Fibroblast of skin of left quadriceps (primary cell): Measurements from ENCODE around the gene FGF13.

Source experiments
- DNase-seq, 2 experiments: peaks; one replicate each; pipeline ENCODE4 v3.0.0-alpha.2; 2013; ENCODE audit warnings: low read depth in 2 of 2

Gene FGF13

DNA sequence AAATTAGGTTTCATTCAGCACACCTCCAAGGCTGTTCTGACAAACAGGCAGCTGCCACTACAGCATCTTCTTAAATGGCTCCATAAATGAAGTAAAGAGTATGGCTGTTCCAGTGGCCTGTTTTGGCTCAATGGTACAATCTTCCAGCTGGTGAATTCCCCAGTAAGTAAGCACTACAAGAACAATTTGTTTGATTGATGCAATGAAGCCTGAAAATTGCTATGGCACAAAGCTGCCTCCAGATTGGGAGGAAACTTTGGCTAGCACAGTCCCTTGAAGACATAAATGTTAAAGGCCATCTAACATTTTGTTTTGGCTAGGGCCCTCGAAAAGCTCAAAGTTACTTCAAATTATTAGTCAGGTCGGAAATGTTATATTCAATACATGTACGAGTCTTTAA, 47.5 kb downstream of the FGF13 start:
- no peak for DNase-seq

- DNase-seq = no peak
These were observed 60.0 kb downstream of the FGF13 start for GRCh38 chrX:138651494-138651893.

DNA sequence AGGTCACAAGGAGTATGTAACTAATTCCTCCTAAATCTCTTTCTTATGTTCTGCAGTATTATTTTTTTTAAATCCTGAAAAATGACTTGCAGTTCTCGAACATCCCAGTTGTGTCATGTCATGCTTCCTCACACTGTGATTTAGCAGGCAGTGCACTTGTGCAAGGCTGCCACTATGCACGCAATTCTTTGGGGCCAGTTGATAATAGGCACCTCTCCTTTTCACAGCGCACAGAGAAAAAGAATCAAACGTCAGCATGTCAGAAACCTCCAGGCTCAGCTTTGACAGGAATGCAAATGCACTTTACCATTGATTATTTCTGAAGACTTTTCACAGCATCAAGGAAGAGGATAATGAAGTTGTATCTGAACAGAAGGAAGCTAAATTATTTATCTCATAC, 62.9 kb downstream of the FGF13 start:
- DNase-seq = no peak

DNA sequence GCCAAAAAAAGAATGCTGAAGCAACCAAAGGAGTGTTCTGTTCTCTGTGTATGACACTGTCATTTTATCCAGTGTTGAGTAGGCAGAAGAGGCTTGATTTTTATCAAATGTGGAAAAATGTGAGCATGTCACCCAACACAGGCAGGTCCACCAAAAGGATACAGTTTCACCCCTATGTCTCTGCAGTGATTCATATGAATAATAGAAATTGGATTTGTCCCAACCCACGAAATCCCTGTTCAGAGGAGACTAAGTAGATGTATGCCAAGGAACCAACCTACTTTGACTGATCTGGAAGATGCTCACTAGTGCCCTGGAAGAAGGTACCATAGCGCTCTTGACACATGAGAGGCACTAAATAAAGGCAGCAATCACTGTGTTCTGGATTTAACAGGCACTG, 72.5 kb downstream of the FGF13 start:
- DNase-seq = no peak
